ENCODE results near the gene GIT1. TPM values are rescaled to one million over a fixed set of nuclear protein-coding genes. Genes with fewer than 3 reads are reported as not detected.

Gene GIT1
- total RNA-seq, 2 donors from 2014 or later, result 26.7 to 48.1 TPM

GRCh38 chr17:29572691-29573557 lies 16.5 kb downstream of the GIT1 start:
- no peak for DNase-seq (ENCODE audit: low spot score)
- Histone ChIP-seq H3K4me1 (peaks cover 0 to 40% of the 10 kb centered on the region in 2 donors), H3K27me3 (no peaks in the 10 kb centered on the region), H3K27ac (peak overlapping the region; percentile 61 to 68), H3K4me3 (peak overlapping the region; percentile 27 to 54), H3K9me3 (no peaks in the 10 kb centered on the region), H3K36me3 (peaks cover 43% of the 10 kb centered on the region)
- peak; percentile 68 to 89 for TF ChIP-seq CTCF (IDR thresholded peaks at IDR 0.05)

- peak; percentile 58 for DNase-seq (ENCODE audit: low spot score)
- peak overlapping the region; percentile 27 to 54 for H3K4me3 ChIP-seq
- peak overlapping the region; percentile 61 to 68 for H3K27ac ChIP-seq
- peaks cover 34% of the 10 kb centered on the region for H3K36me3 ChIP-seq
- no peak for TF ChIP-seq CTCF (IDR thresholded peaks at IDR 0.05)
- peaks cover 0 to 32% of the 10 kb centered on the region in 2 donors for H3K4me1 ChIP-seq
- H3K27me3 ChIP-seq, result no peaks in the 10 kb centered on the region
- H3K9me3 ChIP-seq, result no peaks in the 10 kb centered on the region
These were observed 17.4 kb downstream of the GIT1 start for GRCh38 chr17:29571883-29572681.

GRCh38 chr17:29571486-29571882 lies 18.0 kb downstream of the GIT1 start:
- DNase-seq (ENCODE audit: low spot score), result peak; percentile 53
- no peak for TF ChIP-seq CTCF (IDR thresholded peaks at IDR 0.05)
- Histone ChIP-seq H3K9me3 (no peaks in the 10 kb centered on the region), H3K4me1 (peaks cover 0 to 34% of the 10 kb centered on the region in 2 donors), H3K4me3 (no peak overlapping the region), H3K36me3 (peaks cover 28% of the 10 kb centered on the region), H3K27me3 (no peaks in the 10 kb centered on the region), H3K27ac (peak overlapping the region; percentile 9 to 68)

GRCh38 chr17:29570521-29570920 lies 18.9 kb downstream of the GIT1 start:
- peaks cover 0 to 44% of the 10 kb centered on the region in 2 donors for H3K4me1 ChIP-seq
- no peak for TF ChIP-seq CTCF (IDR thresholded peaks at IDR 0.05)
- H3K27me3 ChIP-seq, result no peaks in the 10 kb centered on the region
- no peak overlapping the region for H3K27ac ChIP-seq
- DNase-seq (ENCODE audit: low spot score), result peak; percentile 53
- H3K36me3 ChIP-seq, result peaks cover 19% of the 10 kb centered on the region
- no peaks in the 10 kb centered on the region for H3K9me3 ChIP-seq
- H3K4me3 ChIP-seq, result no peak overlapping the region

GRCh38 chr17:29569245-29569950 lies 20.1 kb downstream of the GIT1 start:
- H3K27ac ChIP-seq, result peak overlapping the region; percentile 86 to 97
- peak; percentile 59 for DNase-seq (ENCODE audit: low spot score)
- H3K4me3 ChIP-seq, result peak overlapping the region; percentile 63 to 66
- H3K4me1 ChIP-seq, result peaks cover 0 to 53% of the 10 kb centered on the region in 2 donors
- no peaks in the 10 kb centered on the region for H3K27me3 ChIP-seq
- TF ChIP-seq CTCF (IDR thresholded peaks at IDR 0.05), result no peak
- H3K36me3 ChIP-seq, result peaks cover 7% of the 10 kb centered on the region
- no peaks in the 10 kb centered on the region for H3K9me3 ChIP-seq
